GM18520 (cell line): Measurements from ENCODE around the gene HES5.
"Not testable (repeated sequence)": the region's sequence is repeated elsewhere in the genome, so short reads cannot be mapped to it uniquely, and the experiment has no call there.

ENCODE experiments used
- ATAC-seq: cut with Tn5 transposase; IDR thresholded peaks from one replicate; pipeline ENCODE4 v1.9.1; 2021; ENCODE audit not compliant: unreplicated experiment

HES5 gene

GRCh38 chr1:2529784-2530512, at the start of gene HES5:
TSS of gene HES5 (minus strand) at chr1:2530263. CDS start at chr1:2530164, 99 bp downstream.
- no peak for ATAC-seq

- ATAC-seq: no peak
Measured at GRCh38 chr1:2578758-2579118, 48.7 kb upstream of the HES5 start.

- ATAC-seq: peak; percentile 28
Measured at GRCh38 chr1:2577565-2578075, 47.6 kb upstream of the HES5 start.

- no peak for ATAC-seq
Measured at GRCh38 chr1:2575801-2576663, 46.0 kb upstream of the HES5 start.

- ATAC-seq: no peak
Measured at GRCh38 chr1:2574350-2574749, 44.3 kb upstream of the HES5 start.

GRCh38 chr1:2573250-2573920, 43.3 kb upstream of the HES5 start:
- no peak for ATAC-seq

GRCh38 chr1:2571348-2571747, 41.3 kb upstream of the HES5 start:
- ATAC-seq: no peak

GRCh38 chr1:2570332-2570731, 40.3 kb upstream of the HES5 start:
- no peak for ATAC-seq

- not testable (repeated sequence) for ATAC-seq
Measured at GRCh38 chr1:2569703-2570102, 39.6 kb upstream of the HES5 start.

- no peak for ATAC-seq
Measured at GRCh38 chr1:2569060-2569459, 39.0 kb upstream of the HES5 start.

- not testable (repeated sequence) for ATAC-seq
Measured at GRCh38 chr1:2568187-2568816, 38.2 kb upstream of the HES5 start.

- ATAC-seq: no peak
Measured at GRCh38 chr1:2567083-2567679, 37.1 kb upstream of the HES5 start.

GRCh38 chr1:2566101-2567045, 36.3 kb upstream of the HES5 start:
- no peak for ATAC-seq

- ATAC-seq: no peak
Measured at GRCh38 chr1:2564815-2565374, 34.8 kb upstream of the HES5 start.

GRCh38 chr1:2564006-2564814, 34.1 kb upstream of the HES5 start:
- no peak for ATAC-seq

GRCh38 chr1:2563205-2563604, 33.1 kb upstream of the HES5 start:
- ATAC-seq: no peak

GRCh38 chr1:2561898-2562895, 32.1 kb upstream of the HES5 start:
- ATAC-seq: no peak
